HG02642 (cell line): ENCODE data around the gene PKIB.
A peak's percentile ranks its signal among the peaks of the same experiment; 100 is the strongest.
"Not testable (repeated sequence)": the region's sequence is repeated elsewhere in the genome, so short reads cannot be mapped to it uniquely, and the experiment has no call there.

ENCODE experiments used
- ATAC-seq: cut with Tn5 transposase; IDR thresholded peaks from one replicate; pipeline ENCODE4 v1.9.1; 2021; ENCODE audit warnings: mild to moderate bottlenecking; ENCODE audit not compliant: unreplicated experiment, poor library complexity

Gene PKIB, protein sequence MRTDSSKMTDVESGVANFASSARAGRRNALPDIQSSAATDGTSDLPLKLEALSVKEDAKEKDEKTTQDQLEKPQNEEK

DNA sequence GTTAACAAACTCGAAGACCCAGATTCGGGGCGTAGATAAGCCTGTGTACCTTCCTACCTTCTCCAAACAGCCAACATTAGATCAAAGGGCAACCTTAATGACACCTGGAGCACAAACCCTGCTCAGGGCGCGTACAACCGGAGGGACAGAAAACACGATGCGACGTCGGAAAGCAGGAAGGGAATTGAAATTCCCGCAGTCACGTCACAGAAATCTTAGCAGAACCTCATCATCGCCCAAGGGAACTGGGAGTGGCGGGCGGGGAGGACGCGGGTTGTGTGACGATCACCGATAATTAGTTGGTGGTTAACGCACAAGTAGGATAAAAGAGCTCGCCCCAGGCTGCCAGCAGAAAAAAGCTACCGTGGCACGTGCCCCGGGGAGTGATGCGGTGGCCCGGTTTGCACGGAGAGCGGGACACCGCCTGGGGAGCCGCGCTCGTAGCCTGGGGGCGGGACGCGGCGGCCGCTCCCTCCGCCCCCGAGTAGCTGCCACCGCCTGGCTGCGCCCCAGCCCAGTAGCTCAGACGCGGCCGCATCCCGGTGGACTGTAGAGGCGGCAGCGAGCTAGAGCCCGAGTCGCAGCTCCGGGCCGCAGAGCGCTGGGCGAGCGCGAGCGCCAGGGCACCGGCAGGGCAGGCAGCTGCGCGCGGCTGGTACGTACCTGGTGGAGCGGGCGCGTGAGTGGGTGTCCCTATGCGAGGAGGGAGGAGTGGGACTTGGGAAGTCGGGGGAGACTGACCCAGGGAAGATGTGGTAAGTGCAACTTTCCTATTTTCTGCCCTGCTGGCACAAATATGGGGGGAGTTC lies at the start of gene PKIB:
PKIB (plus strand) TSS at position 525 of the 809 bp plus-strand sequence. CDS start 107,390 bp downstream, outside the sequence.
- peak; percentile 95 for ATAC-seq

DNA sequence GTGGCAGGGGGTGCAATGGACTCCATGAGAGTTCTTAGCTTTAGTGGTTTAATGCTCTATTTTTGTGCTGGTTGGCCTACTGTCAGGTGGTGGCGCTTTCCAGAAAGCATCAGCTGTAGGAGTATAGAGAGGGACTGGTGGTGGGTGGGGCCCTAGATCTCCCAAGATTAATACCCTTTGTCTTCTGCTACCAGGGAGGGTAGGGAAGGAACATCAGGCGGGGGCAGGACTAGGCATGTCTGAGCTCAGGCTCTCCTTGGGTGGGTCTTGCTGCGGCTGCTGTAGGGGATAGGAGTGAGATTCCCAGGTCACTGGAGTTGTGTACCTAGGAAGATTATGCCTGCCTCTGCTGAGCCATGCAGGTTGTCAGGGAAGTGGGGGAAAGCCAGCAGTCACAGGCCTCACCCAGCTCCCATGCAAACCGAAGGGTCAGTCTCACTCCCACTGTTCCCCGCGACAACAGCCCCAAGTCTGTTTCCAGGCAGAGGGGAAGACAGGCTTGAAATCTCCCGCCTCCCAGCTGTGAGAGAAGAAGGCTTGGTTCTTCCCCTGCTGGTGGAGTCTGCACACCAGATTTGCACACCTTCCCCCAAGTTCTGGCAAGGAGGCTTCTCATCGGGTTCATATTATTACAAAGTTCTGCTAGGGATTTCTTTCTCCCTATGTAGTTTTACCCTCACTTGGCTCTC lies 46.7 kb upstream of the PKIB start:
- no peak for ATAC-seq

- no peak for ATAC-seq
Observed at GRCh38 chr6:122564230-122564629, 46.0 kb upstream of the PKIB start.

- no peak for ATAC-seq
Observed at GRCh38 chr6:122565708-122566107, 44.5 kb upstream of the PKIB start.

GRCh38 chr6:122567034-122567433 lies 43.2 kb upstream of the PKIB start:
- ATAC-seq = no peak

DNA sequence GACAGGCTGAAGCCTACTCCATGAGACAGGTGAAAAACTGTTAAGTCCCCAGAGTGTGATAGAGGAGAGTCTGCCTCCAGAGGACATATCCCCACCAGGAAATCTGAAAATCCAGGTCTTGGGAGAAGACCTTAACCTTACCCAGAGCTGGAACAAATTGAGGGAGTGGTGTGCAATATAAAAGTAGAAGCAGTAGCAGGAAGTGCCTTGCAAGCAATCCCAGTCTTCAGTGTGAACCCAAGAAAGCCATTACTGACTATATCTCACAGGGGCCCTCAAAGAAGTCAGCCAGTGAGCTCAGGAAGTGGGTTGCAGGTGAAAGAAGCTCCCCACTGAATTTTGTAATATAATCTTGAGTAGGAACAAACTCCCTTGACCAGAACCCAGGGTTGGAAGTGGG lies 41.9 kb upstream of the PKIB start:
- ATAC-seq = no peak

- no peak for ATAC-seq
Observed at GRCh38 chr6:122568797-122569221, 41.4 kb upstream of the PKIB start.

- ATAC-seq = no peak
Observed at GRCh38 chr6:122569230-122569771, 40.9 kb upstream of the PKIB start.

DNA sequence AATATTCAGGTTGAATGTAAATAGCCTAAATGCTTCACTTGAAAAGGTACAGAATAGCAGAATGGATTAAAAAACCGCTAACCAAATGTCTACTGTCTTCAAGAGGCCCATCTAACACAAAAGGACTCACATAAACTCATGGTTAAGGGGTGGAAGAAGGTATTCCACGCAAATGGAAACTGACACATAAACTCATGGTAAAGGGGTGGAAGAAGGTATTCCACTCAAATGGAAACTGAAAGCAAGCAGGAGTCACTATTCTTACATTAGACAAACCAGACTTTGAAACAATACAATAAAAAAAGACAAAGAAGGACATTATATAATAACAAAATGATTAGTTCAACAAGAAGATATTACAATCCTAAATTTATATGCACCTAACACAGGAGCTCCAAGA lies 38.3 kb upstream of the PKIB start:
- no peak for ATAC-seq

- no peak for ATAC-seq
Observed at GRCh38 chr6:122576888-122577287, 33.3 kb upstream of the PKIB start.

- no peak for ATAC-seq
Observed at GRCh38 chr6:122578961-122579360, 31.2 kb upstream of the PKIB start.

DNA sequence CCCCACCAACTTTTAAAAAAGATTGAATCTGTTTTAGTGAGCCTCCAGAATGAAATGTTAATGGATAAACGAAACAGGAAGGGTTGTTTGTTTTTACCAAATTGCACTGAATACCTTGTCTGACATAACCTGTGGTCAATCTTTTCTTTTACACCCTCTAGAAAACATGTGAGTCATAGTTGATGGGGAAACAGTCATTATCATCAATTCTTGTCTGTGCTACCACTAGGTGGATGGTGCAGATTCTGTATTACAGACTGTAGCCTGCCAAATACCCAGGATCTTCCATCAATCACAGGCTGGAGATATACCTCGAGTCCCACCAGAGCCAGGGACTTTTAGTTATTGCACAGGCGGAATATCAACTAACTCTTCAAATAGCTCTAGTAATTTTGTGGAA lies 29.5 kb upstream of the PKIB start:
- ATAC-seq = no peak

DNA sequence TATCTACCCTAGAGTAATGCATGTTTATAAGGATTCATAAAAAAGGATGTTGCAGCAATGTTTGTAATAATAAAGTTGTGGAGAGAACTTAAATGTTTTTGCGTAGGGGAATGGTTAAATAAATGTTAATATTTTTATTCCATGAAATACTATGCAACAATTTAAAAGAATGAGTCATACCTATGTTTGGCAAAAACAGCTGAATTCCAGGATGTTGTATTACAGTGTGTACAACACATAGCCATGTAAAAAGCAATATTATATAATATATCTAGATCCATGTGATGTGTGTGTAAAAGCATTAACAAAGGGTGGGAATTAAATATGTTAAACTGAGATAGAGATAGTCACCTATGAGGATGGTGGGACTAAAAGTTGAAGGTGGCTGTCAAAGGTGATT lies 21.1 kb upstream of the PKIB start:
- ATAC-seq = no peak

DNA sequence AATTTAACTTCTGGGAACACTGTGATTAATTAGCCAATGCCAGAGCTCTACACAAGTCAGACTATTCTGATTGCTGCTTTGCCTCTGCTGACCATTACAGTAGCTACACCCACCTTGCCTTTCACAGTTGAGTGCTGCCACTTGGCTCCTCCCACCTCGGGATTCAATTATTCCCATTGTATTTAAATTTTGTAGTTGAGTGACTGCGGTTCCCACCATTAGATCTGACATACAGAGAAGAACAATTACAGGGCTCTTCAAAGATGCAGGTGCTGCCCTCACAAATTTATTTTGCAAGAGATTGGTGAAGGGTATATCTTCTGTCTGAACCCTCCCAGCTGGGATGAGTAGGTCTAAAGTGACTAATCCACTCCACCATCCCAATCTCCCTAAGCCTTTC lies 11.9 kb upstream of the PKIB start:
- not testable (repeated sequence) for ATAC-seq

GRCh38 chr6:122604676-122605075 lies 5.5 kb upstream of the PKIB start:
- ATAC-seq = no peak

DNA sequence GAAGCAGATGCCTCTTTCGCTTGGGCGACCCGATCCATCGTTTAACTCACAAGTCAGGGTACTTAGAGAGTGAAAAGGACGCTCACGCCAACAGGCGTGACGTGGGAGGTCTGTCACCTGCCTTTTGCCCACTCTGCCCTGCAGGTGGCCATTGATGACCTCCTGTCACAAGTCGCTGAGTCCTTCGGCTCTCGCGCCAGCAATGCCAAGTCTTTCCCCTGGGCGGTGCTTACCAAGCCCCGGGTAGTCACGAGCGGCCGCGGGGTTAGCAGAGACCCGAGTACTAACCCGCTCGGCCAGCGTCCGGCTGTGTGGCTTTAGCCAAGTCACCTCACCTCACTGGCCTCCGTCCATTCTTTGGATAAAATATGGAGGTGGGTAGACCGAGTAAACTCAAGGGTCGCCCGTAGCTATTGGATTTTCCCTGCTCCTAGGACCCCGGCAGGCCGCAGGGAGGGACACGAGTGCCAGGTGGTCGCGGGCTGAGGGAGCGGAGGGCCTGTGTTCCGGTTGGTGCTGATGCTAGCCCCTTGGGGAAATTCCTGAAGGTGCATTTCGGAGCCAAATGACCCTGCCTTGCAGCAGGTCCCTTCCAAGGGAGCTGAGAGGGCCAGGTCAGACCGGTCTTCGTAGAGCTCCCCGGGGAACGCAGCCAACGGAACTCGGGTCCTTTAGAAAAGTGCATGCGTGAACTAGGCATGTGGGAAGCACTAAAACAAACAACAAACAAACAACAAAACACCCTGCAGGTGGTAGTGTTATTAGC lies 668 bp downstream of the PKIB start:
- ATAC-seq = peak; percentile 42

GRCh38 chr6:122612838-122613237 lies 2.6 kb downstream of the PKIB start:
- ATAC-seq = no peak

GRCh38 chr6:122614303-122614702 lies 4.1 kb downstream of the PKIB start:
- ATAC-seq = no peak

- ATAC-seq = no peak
Observed at GRCh38 chr6:122615409-122615808, 5.2 kb downstream of the PKIB start.

- ATAC-seq = no peak
Observed at GRCh38 chr6:122616877-122617276, 6.7 kb downstream of the PKIB start.

DNA sequence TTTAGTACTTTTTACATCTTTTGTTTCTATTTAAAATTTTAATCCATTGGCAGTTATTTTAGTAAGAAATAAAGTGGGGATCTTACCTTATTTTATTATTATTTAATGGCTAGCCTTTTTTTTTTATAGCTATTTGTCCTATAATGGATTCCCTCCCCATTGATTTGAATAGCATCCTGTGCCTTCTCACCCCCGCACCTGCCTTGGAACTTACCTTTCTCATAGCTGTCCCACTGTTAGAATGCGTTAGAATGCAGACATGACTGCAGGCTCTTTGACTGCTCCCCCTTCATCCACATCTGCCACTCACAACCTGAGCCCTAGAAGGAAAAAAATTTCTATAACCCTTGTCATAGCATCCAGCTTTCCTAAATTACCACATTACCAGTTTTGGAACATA lies 9.1 kb downstream of the PKIB start:
- ATAC-seq = no peak
